NOMO-1 treated with dmso at 0.1 percent for 144 hours (cell line): ENCODE data around the gene TMPRSS2.
"Not testable (repeated sequence)": the region's sequence is repeated elsewhere in the genome, so short reads cannot be mapped to it uniquely, and the experiment has no call there.

Source experiments
- DNase-seq: peaks from one replicate; lab custom pipeline; 2025; ENCODE audit not compliant: unreplicated experiment; lab: John Stamatoyannopoulos, UW

Gene TMPRSS2

GRCh38 chr21:41428311-41428710, 79.6 kb downstream of the TMPRSS2 start:
- no peak for DNase-seq

- no peak for DNase-seq
These were observed 80.4 kb downstream of the TMPRSS2 start for GRCh38 chr21:41427556-41427955.

- DNase-seq: no peak
These were observed 81.1 kb downstream of the TMPRSS2 start for GRCh38 chr21:41426676-41427404.

DNA sequence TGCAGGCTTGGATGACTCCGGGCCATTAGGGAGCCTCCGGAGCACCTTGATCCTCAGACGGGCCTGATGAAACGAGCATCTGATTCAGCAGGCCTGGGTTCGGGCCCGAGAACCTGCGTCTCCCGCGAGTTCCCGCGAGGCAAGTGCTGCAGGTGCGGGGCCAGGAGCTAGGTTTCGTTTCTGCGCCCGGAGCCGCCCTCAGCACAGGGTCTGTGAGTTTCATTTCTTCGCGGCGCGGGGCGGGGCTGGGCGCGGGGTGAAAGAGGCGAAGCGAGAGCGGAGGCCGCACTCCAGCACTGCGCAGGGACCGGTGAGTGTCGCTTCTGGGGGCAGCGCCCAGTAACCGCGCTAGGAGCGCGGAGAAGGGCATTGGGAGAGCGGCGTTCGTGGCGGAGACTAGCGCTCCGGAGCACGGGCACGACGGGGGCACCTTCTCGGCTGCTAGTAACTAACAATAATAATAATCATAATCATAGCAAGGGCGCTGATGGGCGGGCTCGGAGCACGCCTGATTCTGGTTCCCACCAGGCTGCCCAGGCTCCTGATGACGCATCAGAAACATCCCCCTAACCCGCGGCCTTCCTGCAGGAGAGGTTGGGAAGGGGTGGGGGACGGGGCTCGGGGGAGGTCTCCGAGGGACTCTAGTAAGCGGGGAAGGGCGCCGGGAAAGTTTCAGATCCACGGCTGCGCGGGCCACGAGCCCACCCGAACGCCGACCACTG, 81.8 kb downstream of the TMPRSS2 start, which contains the start of gene MX1:
TSS of gene MX1 (plus strand) at position 286 of the 722 bp plus-strand sequence. CDS start 5,832 bp downstream, outside the sequence.
- peak; percentile 28 for DNase-seq

DNA sequence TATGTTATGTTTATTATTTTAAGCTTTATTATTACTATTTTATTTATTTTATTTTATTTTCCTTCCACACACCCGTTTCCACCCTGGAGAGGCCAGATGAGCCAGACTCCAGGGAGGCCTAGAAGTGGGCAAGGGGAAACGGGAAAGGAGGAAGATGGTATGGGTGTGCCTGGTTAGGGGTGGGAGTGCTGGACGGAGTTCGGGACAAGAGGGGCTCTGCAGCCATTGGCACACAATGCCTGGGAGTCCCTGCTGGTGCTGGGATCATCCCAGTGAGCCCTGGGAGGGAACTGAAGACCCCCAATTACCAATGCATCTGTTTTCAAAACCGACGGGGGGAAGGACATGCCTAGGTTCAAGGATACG, 82.4 kb downstream of the TMPRSS2 start:
- no peak for DNase-seq

DNA sequence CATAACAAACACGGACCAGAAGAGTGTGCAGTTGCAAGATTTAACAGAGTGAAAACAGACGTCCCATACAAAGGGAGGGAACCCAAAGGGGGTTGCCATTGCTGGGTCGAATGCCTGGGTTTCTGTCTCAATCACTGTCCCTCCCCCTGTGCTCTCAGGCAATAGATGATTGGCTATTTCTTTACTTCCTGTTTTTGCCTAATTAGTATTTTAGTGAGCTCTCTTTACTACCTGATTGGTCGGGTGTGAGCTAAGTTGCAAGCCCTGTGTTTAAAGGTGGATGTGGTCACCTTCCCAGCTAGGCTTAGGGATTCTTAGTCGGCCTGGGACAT, 84.7 kb downstream of the TMPRSS2 start:
- not testable (repeated sequence) for DNase-seq

DNA sequence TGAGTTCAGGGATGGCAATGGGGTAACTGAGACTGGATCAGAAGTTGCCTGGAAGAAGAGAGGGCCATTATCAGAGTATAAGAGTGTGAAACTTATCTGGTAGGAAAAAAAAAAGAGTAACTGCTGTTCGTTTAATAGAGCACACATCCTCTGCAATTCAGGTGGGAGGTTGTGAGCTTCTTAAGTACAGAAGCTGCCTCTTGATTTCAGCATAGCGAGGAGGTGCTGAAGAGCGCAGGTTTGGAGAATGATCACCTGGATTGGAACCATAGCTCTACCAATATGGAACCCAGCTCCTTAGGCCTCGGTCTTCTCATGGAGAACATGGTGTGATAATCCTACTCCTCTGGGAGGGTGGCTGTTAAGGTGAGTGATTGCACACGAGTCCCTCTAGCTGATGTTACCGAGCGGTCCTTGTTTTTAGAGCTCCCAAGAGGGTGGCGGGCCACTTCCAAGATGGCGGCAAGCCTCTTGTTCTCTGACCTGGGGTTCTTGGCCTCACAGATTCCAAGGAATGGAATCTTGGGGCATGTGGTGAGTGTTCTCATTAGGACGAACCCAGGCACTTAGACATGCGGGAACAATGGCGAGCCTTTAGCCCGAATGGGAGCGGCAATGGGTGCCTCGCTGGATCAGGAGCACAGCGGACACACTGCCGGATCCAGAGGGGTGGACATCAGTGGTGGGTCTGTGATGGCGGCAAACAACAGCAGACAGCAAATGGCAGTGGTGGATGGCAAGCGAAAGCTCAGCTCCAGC, 85.2 kb downstream of the TMPRSS2 start:
- DNase-seq: no peak

DNA sequence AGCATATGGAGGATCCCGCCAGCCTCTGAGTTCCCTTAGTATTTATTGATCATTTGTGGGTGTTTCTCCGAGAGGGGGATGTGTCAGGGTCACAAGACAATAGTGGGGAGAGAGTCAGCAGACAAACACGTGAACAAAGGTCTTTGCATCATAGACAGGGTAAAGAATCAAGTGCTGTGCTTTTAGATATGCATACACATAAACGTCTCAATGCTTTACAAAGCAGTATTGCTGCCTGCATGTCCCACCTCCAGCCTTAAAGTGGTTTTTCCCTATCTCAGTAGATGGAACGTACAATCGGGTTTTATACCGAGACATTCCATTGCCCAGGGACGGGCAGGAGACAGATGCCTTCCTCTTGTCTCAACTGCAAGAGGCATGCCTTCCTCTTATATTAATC, 87.0 kb downstream of the TMPRSS2 start:
- not testable (repeated sequence) for DNase-seq

DNA sequence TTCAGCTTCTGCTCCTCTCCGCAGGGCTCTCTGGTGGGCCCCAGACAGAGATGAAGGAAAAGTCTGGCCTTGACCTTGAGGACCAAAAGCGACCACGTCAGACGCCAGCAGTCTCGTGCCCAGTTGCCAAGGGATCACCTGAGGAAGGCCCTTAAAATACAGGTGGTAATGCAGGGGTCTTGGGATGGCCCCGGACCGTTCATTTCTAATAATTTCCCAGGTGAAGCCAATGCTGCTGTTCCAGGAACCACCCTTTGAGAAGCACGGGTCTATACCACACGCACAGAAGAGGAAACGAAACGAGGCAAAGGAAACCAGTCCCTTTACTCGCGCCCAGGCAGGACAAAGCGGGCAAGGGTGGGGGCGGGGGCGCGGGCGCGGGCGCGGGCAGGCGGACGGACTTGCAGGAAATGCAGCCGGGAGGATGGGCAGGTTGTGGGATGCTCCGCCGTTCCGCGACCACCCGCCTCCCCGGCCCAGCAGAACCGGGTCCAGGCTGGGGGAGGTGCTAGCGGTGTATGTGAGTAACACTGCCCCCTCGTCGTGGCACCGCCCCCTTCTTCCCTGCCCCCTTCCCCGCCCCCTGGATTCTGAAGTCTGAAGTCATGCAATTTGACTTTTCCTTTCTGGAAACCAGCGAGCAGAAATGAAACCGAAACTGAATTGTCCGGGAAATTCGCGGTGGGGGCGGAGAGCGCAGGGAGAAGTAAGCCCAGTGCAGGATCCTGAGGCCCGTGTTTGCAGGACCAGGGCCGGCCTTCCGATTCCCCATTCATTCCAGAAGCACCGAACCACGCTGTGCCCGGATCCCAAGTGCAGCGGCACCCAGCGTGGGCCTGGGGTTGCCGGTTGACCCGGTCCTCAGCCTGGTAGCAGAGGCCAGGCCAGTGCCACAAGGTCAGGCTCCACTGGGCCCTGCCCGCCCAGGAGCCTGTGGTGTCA, 87.8 kb downstream of the TMPRSS2 start:
- peak; percentile 68 for DNase-seq

GRCh38 chr21:41418956-41419680, 88.8 kb downstream of the TMPRSS2 start:
- DNase-seq: no peak

DNA sequence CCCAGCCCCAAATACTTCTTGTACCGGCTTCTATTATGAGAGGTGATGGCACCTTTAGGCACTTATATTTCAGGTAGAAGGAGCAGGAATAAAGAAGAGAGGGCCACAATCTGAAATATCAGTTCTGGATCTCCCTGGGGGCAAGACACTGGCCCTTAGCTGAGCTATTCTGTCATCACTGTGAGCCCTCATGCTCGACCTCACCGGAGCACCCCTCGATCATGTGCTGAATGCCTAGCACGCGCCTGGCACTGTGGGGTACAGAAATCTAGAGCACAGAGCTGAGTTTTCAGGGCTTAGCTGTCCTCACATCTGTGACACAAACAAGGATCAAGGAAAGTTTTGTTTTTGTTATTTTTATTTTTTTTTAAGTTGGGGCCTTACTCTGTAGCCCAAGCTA, 89.6 kb downstream of the TMPRSS2 start:
- DNase-seq: no peak

GRCh38 chr21:41417505-41417904, 90.5 kb downstream of the TMPRSS2 start:
- DNase-seq: not testable (repeated sequence)
